ENCODE data around the gene TMEM271.

The TMEM271 gene

DNA sequence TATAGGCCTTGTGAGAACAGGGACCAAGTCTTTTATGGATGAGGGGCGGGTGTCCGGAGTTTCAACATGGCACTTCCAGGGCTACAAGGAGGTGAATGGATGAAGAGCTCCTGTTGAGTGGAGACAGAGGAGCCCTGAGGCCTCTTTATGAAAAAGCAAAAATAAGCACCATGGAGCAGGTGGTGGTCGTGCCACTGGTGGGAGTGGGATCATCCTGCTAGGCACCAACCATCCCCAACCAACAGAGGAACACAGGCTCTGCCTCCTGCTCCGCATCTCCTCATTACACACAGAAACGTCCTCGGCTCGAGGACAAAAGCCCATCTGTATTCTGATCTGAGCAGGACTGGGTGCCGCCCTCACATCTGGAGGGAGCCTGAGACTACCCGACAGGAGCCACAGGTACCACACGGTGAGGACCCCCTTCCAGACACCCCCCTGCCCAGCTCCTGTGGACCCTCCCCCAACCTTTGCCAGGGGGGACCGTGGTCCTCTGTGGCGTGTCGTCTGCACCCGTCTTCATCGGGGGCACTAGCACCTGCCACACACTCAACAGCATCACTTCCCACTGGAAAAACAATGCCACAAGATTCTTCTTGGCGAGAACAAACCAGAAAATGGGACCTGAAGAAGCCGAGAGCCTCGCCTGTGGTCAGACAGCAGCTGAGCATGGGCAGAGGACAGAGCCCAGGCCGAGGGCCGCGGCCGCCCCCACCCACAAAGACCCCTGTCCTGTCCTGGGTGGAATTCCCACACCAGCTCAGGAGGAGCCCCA lies 45.4 kb upstream of the TMEM271 start:
- peaks cover 14 to 26% of the 10 kb centered on the region in 2 experiments for H3K27me3 ChIP-seq (ENCODE audit: control insufficient read depth in 1 of 2, insufficient read depth in 1 of 2, low read length in 2 of 2)
- no peak overlapping the region for H3K4ac ChIP-seq (ENCODE audit: low read depth in 1 of 2, low read length in 2 of 2)
- no peak overlapping the region for H3K27ac ChIP-seq (ENCODE audit: low read length, poor library complexity, severe bottlenecking)
- H3K14ac ChIP-seq (ENCODE audit: low read length in 2 of 2) = no peak overlapping the region
- H2AFZ ChIP-seq (ENCODE audit: low read depth, low read length) = no peak overlapping the region
- no peak overlapping the region for H3K9ac ChIP-seq (ENCODE audit: low read length)
- H3K79me1 ChIP-seq (replicated peaks; ENCODE audit: low read length, poor library complexity, severe bottlenecking) = no peaks in the 10 kb centered on the region
- no peak overlapping the region for H2BK120ac ChIP-seq (ENCODE audit: low read depth, low read length)
- H4K8ac ChIP-seq (ENCODE audit: low read length) = no peak overlapping the region
- H3K9me3 ChIP-seq (ENCODE audit: control insufficient read depth, low read length) = no peaks in the 10 kb centered on the region
- H3K4me1 ChIP-seq (ENCODE audit: control insufficient read depth, insufficient read depth, low read depth, low read length) = peaks cover 17% of the 10 kb centered on the region
- H2BK5ac ChIP-seq (ENCODE audit: low read depth, low read length, poor library complexity, severe bottlenecking) = no peak overlapping the region
- no peak overlapping the region for H3K23ac ChIP-seq (ENCODE audit: low read length in 2 of 2)
- H3K4me2 ChIP-seq (ENCODE audit: low read length, poor library complexity, severe bottlenecking) = no peak overlapping the region
- no peak overlapping the region for H3K4me3 ChIP-seq (ENCODE audit: insufficient read depth in 1 of 2, low read depth in 1 of 2, low read length in 2 of 2)
- H2AK5ac ChIP-seq (ENCODE audit: low read length, severe bottlenecking) = no peak overlapping the region
- no peak overlapping the region for H2BK15ac ChIP-seq (ENCODE audit: low read depth, poor library complexity, severe bottlenecking)
- no peak overlapping the region for H3K18ac ChIP-seq (ENCODE audit: low read depth in 1 of 2, low read length in 2 of 2)
- no peak for DNase-seq
- no peaks in the 10 kb centered on the region for H3K36me3 ChIP-seq (ENCODE audit: control insufficient read depth in 1 of 2, insufficient read depth in 2 of 2, low read depth in 1 of 2, low read length in 2 of 2)
- H4K91ac ChIP-seq (ENCODE audit: low read length) = no peak overlapping the region
- 93% methylated on average over 22 of the region's 22 CpGs for WGBS
- H2BK12ac ChIP-seq (ENCODE audit: low read length in 2 of 2) = no peak overlapping the region

DNA sequence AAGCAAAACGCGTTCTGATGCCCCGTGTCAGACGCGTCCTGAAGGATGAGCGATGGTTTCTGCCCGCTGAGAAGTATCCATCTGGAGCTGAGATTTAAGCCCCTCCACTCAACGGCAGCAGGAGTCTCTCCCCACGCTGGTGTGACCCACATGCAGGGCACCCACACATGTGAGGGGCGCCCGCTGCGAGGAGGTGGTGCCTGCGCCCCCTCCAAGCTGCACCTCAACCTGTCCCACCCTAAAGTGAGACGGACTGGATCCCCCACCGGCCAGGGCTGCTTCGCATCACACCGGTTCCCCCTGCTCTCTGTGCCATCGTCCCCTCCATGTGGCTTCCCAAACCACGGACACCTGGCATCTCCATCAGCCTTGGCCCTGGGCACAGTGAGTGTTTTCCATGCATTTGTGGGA lies 44.8 kb upstream of the TMEM271 start:
- Histone ChIP-seq H3K27ac (ENCODE audit: low read length, poor library complexity, severe bottlenecking) (no peak overlapping the region), H2AK5ac (ENCODE audit: low read length, severe bottlenecking) (no peak overlapping the region), H3K23ac (ENCODE audit: low read length in 2 of 2) (no peak overlapping the region), H3K4me3 (ENCODE audit: insufficient read depth in 1 of 2, low read depth in 1 of 2, low read length in 2 of 2) (peak overlapping the region in 1 of 2 experiments; percentile 2), H2BK5ac (ENCODE audit: low read depth, low read length, poor library complexity, severe bottlenecking) (no peak overlapping the region), H3K14ac (ENCODE audit: low read length in 2 of 2) (no peak overlapping the region), H3K9me3 (ENCODE audit: control insufficient read depth, low read length) (no peaks in the 10 kb centered on the region), H3K18ac (ENCODE audit: low read depth in 1 of 2, low read length in 2 of 2) (no peak overlapping the region), H3K27me3 (ENCODE audit: control insufficient read depth in 1 of 2, insufficient read depth in 1 of 2, low read length in 2 of 2) (peaks cover 11 to 21% of the 10 kb centered on the region in 2 experiments), H3K36me3 (ENCODE audit: control insufficient read depth in 1 of 2, insufficient read depth in 2 of 2, low read depth in 1 of 2, low read length in 2 of 2) (no peaks in the 10 kb centered on the region), H2AFZ (ENCODE audit: low read depth, low read length) (no peak overlapping the region), H2BK12ac (ENCODE audit: low read length in 2 of 2) (no peak overlapping the region), H3K79me1 (replicated peaks; ENCODE audit: low read length, poor library complexity, severe bottlenecking) (no peaks in the 10 kb centered on the region), H4K8ac (ENCODE audit: low read length) (no peak overlapping the region), H3K9ac (ENCODE audit: low read length) (no peak overlapping the region), H4K91ac (ENCODE audit: low read length) (no peak overlapping the region), H2BK120ac (ENCODE audit: low read depth, low read length) (no peak overlapping the region), H2BK15ac (ENCODE audit: low read depth, poor library complexity, severe bottlenecking) (no peak overlapping the region), H3K4me2 (ENCODE audit: low read length, poor library complexity, severe bottlenecking) (no peak overlapping the region), H3K4ac (ENCODE audit: low read depth in 1 of 2, low read length in 2 of 2) (no peak overlapping the region), H3K4me1 (ENCODE audit: control insufficient read depth, insufficient read depth, low read depth, low read length) (peaks cover 17% of the 10 kb centered on the region)
- 92% methylated on average over 19 of the region's 19 CpGs for WGBS
- no peak for DNase-seq

DNA sequence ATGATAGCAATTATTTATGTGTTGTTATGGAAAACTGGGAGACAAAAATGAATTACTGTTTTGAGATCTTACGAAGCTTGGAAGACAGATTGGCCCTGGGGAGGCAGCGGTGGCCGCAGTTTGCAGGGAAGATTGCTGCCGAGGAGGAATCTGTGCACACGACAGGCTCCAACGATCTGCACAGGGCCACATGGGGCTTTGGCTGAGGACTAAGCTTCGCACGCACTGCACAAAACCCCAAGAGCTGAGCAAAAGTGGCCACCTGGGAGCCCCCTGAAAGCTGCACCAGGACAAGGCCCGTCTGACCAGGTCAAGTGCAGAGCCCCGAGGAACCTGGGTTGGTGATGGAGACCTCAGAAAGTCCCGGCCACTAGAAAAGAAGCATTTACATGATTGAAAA lies 44.1 kb upstream of the TMEM271 start:
- Histone ChIP-seq H2BK15ac (ENCODE audit: low read depth, poor library complexity, severe bottlenecking) (no peak overlapping the region), H4K91ac (ENCODE audit: low read length) (no peak overlapping the region), H3K4me1 (ENCODE audit: control insufficient read depth, insufficient read depth, low read depth, low read length) (peaks cover 10% of the 10 kb centered on the region), H3K9ac (ENCODE audit: low read length) (no peak overlapping the region), H4K8ac (ENCODE audit: low read length) (no peak overlapping the region), H3K9me3 (ENCODE audit: control insufficient read depth, low read length) (no peaks in the 10 kb centered on the region), H2BK12ac (ENCODE audit: low read length in 2 of 2) (no peak overlapping the region), H3K4me2 (ENCODE audit: low read length, poor library complexity, severe bottlenecking) (no peak overlapping the region), H3K18ac (ENCODE audit: low read depth in 1 of 2, low read length in 2 of 2) (no peak overlapping the region), H3K14ac (ENCODE audit: low read length in 2 of 2) (no peak overlapping the region), H3K4ac (ENCODE audit: low read depth in 1 of 2, low read length in 2 of 2) (no peak overlapping the region), H3K27ac (ENCODE audit: low read length, poor library complexity, severe bottlenecking) (no peak overlapping the region), H2AK5ac (ENCODE audit: low read length, severe bottlenecking) (no peak overlapping the region), H2AFZ (ENCODE audit: low read depth, low read length) (no peak overlapping the region), H3K27me3 (ENCODE audit: control insufficient read depth in 1 of 2, insufficient read depth in 1 of 2, low read length in 2 of 2) (peaks cover 10 to 27% of the 10 kb centered on the region in 2 experiments), H3K36me3 (ENCODE audit: control insufficient read depth in 1 of 2, insufficient read depth in 2 of 2, low read depth in 1 of 2, low read length in 2 of 2) (no peaks in the 10 kb centered on the region), H3K23ac (ENCODE audit: low read length in 2 of 2) (no peak overlapping the region), H3K79me1 (replicated peaks; ENCODE audit: low read length, poor library complexity, severe bottlenecking) (no peaks in the 10 kb centered on the region), H2BK5ac (ENCODE audit: low read depth, low read length, poor library complexity, severe bottlenecking) (no peak overlapping the region), H3K4me3 (ENCODE audit: insufficient read depth in 1 of 2, low read depth in 1 of 2, low read length in 2 of 2) (no peak overlapping the region), H2BK120ac (ENCODE audit: low read depth, low read length) (no peak overlapping the region)
- no peak for DNase-seq
- 85% methylated on average over 11 of the region's 11 CpGs for WGBS

- H2BK120ac ChIP-seq (ENCODE audit: low read depth, low read length) = no peak overlapping the region
- H3K23ac ChIP-seq (ENCODE audit: low read length in 2 of 2) = no peak overlapping the region
- H4K8ac ChIP-seq (ENCODE audit: low read length) = no peak overlapping the region
- no peak overlapping the region for H4K91ac ChIP-seq (ENCODE audit: low read length)
- H3K9me3 ChIP-seq (ENCODE audit: control insufficient read depth, low read length) = no peaks in the 10 kb centered on the region
- H3K36me3 ChIP-seq (ENCODE audit: control insufficient read depth in 1 of 2, insufficient read depth in 2 of 2, low read depth in 1 of 2, low read length in 2 of 2) = no peaks in the 10 kb centered on the region
- H3K4me1 ChIP-seq (ENCODE audit: control insufficient read depth, insufficient read depth, low read depth, low read length) = no peaks in the 10 kb centered on the region
- H2AFZ ChIP-seq (ENCODE audit: low read depth, low read length) = no peak overlapping the region
- no peaks in the 10 kb centered on the region for H3K79me1 ChIP-seq (replicated peaks; ENCODE audit: low read length, poor library complexity, severe bottlenecking)
- peaks cover 17 to 31% of the 10 kb centered on the region in 2 experiments for H3K27me3 ChIP-seq (ENCODE audit: control insufficient read depth in 1 of 2, insufficient read depth in 1 of 2, low read length in 2 of 2)
- H2AK5ac ChIP-seq (ENCODE audit: low read length, severe bottlenecking) = no peak overlapping the region
- no peak overlapping the region for H3K18ac ChIP-seq (ENCODE audit: low read depth in 1 of 2, low read length in 2 of 2)
- H3K4me2 ChIP-seq (ENCODE audit: low read length, poor library complexity, severe bottlenecking) = no peak overlapping the region
- H3K14ac ChIP-seq (ENCODE audit: low read length in 2 of 2) = no peak overlapping the region
- no peak overlapping the region for H3K27ac ChIP-seq (ENCODE audit: low read length, poor library complexity, severe bottlenecking)
- 71% methylated on average over 18 of the region's 18 CpGs for WGBS
- no peak overlapping the region for H2BK5ac ChIP-seq (ENCODE audit: low read depth, low read length, poor library complexity, severe bottlenecking)
- H2BK12ac ChIP-seq (ENCODE audit: low read length in 2 of 2) = no peak overlapping the region
- H2BK15ac ChIP-seq (ENCODE audit: low read depth, poor library complexity, severe bottlenecking) = no peak overlapping the region
- DNase-seq = no peak
- no peak overlapping the region for H3K9ac ChIP-seq (ENCODE audit: low read length)
- no peak overlapping the region for H3K4me3 ChIP-seq (ENCODE audit: insufficient read depth in 1 of 2, low read depth in 1 of 2, low read length in 2 of 2)
- H3K4ac ChIP-seq (ENCODE audit: low read depth in 1 of 2, low read length in 2 of 2) = no peak overlapping the region
Measured at GRCh38 chr4:617644-618641, 41.8 kb upstream of the TMEM271 start.

Data from mesenchymal stem cell (in vitro differentiated cells and primary cell).